Right lobe of liver (tissue), 6 donors: ENCODE results near the gene APBB1IP. TPM values are rescaled to one million over a fixed set of nuclear protein-coding genes. Genes with fewer than 3 reads are reported as not detected.
A peak's percentile ranks its signal among the peaks of the same experiment; 100 is the strongest.

ENCODE experiments used
- ATAC-seq, 4 donors: fragments of 200-7000 bp; cut with Tn5 transposase; one replicate each; pipeline ENCODE4 v1.9.1; 2020; ENCODE audit warnings: mild to moderate bottlenecking in 4 of 4, moderate library complexity in 4 of 4
- DNase-seq, 3 donors: peaks; one replicate each; pipeline ENCODE4 v3.0.0-alpha.2; 2020
- H3K27ac ChIP-seq, 3 donors: fragments of 200-600 bp; one replicate each; pipeline ENCODE4 v1.8.0; 2022
- H3K27me3 ChIP-seq, 2 donors: fragments of 200-600 bp; one replicate each; pipeline ENCODE4 v1.8.0; 2022
- H3K36me3 ChIP-seq, 4 donors: fragments of 200-600 bp; sonication (generic) in 1 of 4; one replicate each; pipeline versions ENCODE4 v1.5.1 to v1.8.0; 2017 to 2022; ENCODE audit warnings: control low read depth in 1 of 4
- H3K4me1 ChIP-seq, 4 donors: fragments of 200-600 bp; sonication (generic) in 1 of 4; one replicate each; pipeline versions ENCODE4 v1.5.1 to v1.8.0; 2017 to 2022; ENCODE audit warnings: control low read depth in 1 of 4
- H3K4me3 ChIP-seq, 3 donors: fragments of 200-600 bp; one replicate each; pipeline ENCODE4 v1.8.0; 2022
- H3K9me3 ChIP-seq, 4 donors: fragments of 200-600 bp; sonication (generic) in 1 of 4; one replicate each; pipeline versions ENCODE4 v1.5.1 to v1.8.0; 2017 to 2022; ENCODE audit warnings: control low read depth in 1 of 4
- POLR2A ChIP-seq: fragments of 450-650 bp; IDR thresholded peaks from one replicate; pipeline ENCODE4 v1.6.1; 2017; ENCODE audit warnings: antibody characterized with exemption, mild to moderate bottlenecking
- WGBS: methylation state at CpG from one replicate; pipeline ENCODE4 v1.1.6; 2018; ENCODE audit warnings: low coverage, low lambda C conversion rate; ENCODE audit not compliant: insufficient coverage; ENCODE audit errors: missing lambda C conversion rate; 5-methylcytosine and 5-hydroxymethylcytosine counted together
- intact Hi-C, 2 donors: fragments of 100-400 bp; cut with DNase I; formaldehyde crosslinking; loops; one replicate each; pipeline versions ENCODE4 v1.11.2 to v1.14.1; 2022
- total RNA-seq, 6 experiments: library from RNA; depleted of rRNA in 2 of 6; stranded (reverse); fragments of >200 nt in 2 of 6; fragmentation: NEBNext Ultra II Directional in 3 of 6; extraction: Animal tissue kit (Norgen Biotek cat#: 25700) in 3 of 6; gene quantifications; one replicate each; pipeline versions ENCODE4 v1.1.0 to v1.2.4, GENCODE V29; 2016 to 2023
- TF ChIP-seq, protein P1 (sequence below), 4 donors: fragments of 200-600 bp in 3 of 4; fragments of 450-650 bp in 1 of 4; IDR thresholded peaks; one replicate each; pipeline versions ENCODE4 v1.5.1 to v1.8.0; 2016 to 2022; ENCODE audit warnings: antibody characterized with exemption in 4 of 4, mild to moderate bottlenecking in 2 of 4
- donor health status: DM: no; HTN: yes; CAD: no.
- donor health status: DM: no; HTN: no; CAD: no.
- donor health status: DM: no; HTN: no; CAD: no.
- donor health status: DM: no; HTN: yes; CAD: no.
- donor health status: DM: no; HTN: yes; CAD: no.

APBB1IP gene
- total RNA-seq, 6 experiments from 2014 or later, result 13.0 to 50.7 (median 16.5) TPM

- H3K9me3 ChIP-seq, result no peaks in the 10 kb centered on the region
- intact Hi-C loops, result no loop called here
- H3K4me3 ChIP-seq, result peak overlapping the region; percentile 61 to 68 (median 68)
- no peak for DNase-seq
- H3K36me3 ChIP-seq, result no peaks in the 10 kb centered on the region
- no peaks in the 10 kb centered on the region for H3K27me3 ChIP-seq
- ATAC-seq, result no peak
- 13% methylated on average over 14 of the region's 14 CpGs for WGBS
- peak overlapping the region; percentile 74 to 96 (median 96) for H3K27ac ChIP-seq
- TF ChIP-seq, protein P1, sequence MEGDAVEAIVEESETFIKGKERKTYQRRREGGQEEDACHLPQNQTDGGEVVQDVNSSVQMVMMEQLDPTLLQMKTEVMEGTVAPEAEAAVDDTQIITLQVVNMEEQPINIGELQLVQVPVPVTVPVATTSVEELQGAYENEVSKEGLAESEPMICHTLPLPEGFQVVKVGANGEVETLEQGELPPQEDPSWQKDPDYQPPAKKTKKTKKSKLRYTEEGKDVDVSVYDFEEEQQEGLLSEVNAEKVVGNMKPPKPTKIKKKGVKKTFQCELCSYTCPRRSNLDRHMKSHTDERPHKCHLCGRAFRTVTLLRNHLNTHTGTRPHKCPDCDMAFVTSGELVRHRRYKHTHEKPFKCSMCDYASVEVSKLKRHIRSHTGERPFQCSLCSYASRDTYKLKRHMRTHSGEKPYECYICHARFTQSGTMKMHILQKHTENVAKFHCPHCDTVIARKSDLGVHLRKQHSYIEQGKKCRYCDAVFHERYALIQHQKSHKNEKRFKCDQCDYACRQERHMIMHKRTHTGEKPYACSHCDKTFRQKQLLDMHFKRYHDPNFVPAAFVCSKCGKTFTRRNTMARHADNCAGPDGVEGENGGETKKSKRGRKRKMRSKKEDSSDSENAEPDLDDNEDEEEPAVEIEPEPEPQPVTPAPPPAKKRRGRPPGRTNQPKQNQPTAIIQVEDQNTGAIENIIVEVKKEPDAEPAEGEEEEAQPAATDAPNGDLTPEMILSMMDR (IDR thresholded peaks at IDR 0.05), result no peak
- no peak for TF ChIP-seq POLR2A
- peaks cover 0 to 43% (median 9%) of the 10 kb centered on the region in 4 donors for H3K4me1 ChIP-seq
Observed at GRCh38 chr10:26439406-26440087, 1.4 kb downstream of the APBB1IP start.

DNA sequence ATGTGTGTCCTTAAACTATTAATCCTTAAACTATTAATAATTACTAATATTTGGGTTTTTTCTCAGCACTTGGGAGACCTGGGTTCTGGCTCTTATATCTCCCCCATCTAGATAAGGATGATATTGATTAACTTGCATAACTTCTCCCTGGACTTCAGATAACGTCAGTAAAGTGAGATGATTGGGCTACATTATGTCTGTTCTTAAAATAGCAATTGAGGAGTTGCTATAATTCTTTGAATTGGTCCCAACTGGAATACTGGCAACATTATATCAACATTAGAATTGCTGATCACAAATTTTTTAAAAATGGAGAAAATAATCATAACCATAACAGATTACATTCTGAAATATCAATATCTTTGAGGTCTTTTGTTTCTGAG is 1.9 kb downstream of the APBB1IP start:
- Histone ChIP-seq H3K4me3 (peak overlapping the region; percentile 61 to 68 (median 68)), H3K27me3 (no peaks in the 10 kb centered on the region), H3K9me3 (no peaks in the 10 kb centered on the region), H3K36me3 (no peaks in the 10 kb centered on the region), H3K27ac (peak overlapping the region; percentile 74 to 96 (median 96)), H3K4me1 (peaks cover 0 to 49% (median 9%) of the 10 kb centered on the region in 4 donors)
- peak in 1 of 4 donors; percentile 3 for ATAC-seq
- no peak for DNase-seq
- intact Hi-C loops, result no loop called here
- no peak for TF ChIP-seq POLR2A
- TF ChIP-seq, protein P1 (IDR thresholded peaks at IDR 0.05), result no peak
- 5% methylated on average over 1 of the region's 1 CpG for WGBS

DNA sequence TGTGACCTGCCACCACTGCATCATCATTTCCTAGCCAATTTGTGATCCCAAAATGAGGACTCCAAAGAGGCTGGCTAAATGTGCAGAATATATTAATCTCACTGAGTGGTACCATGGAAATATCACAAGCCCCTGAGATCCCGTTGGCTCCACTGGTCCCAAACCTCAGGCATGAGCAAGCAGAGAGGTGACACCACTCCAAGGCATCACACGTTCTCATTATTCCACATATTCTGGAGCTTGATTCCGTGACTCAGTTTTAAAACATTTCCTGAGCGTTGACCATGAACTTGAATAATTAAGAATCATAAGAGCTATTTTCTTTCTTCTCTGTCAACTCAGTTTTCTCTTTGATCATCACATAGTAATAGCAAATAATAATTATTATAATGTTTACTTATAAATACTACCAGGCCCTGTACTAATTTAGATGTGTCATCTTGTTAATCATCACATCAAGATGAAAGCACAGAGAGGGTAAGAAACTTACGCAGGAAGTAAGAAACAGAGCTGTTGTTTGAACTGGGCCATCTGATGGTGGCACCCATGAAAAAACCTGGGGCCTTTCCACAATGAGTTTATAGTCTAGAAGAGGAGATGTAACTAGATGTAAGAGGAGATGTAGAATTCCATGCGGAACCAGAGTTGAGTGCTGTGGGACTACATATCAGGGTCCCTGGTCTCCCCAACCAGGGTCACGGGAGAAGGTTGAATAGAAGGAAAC is 3.5 kb downstream of the APBB1IP start:
- TF ChIP-seq, protein P1 (IDR thresholded peaks at IDR 0.05), result no peak
- TF ChIP-seq POLR2A, result no peak
- Histone ChIP-seq H3K4me3 (no peak overlapping the region), H3K27me3 (no peaks in the 10 kb centered on the region), H3K27ac (no peak overlapping the region), H3K4me1 (peaks cover 0 to 51% (median 5%) of the 10 kb centered on the region in 4 donors), H3K9me3 (no peaks in the 10 kb centered on the region), H3K36me3 (no peaks in the 10 kb centered on the region)
- WGBS, result 77% methylated on average over 7 of the region's 7 CpGs
- intact Hi-C loops, result no loop called here
- no peak for ATAC-seq
- no peak for DNase-seq

GRCh38 chr10:26445411-26446031 is 7.4 kb downstream of the APBB1IP start:
- TF ChIP-seq POLR2A, result no peak
- TF ChIP-seq, protein P1 (IDR thresholded peaks at IDR 0.05), result peak in 1 of 4 donors; percentile 11
- Histone ChIP-seq H3K4me1 (peaks cover 0 to 36% (median 0%) of the 10 kb centered on the region in 4 donors), H3K27ac (peak overlapping the region in 1 of 3 donors; percentile 16), H3K9me3 (no peaks in the 10 kb centered on the region), H3K27me3 (no peaks in the 10 kb centered on the region), H3K36me3 (no peaks in the 10 kb centered on the region), H3K4me3 (no peak overlapping the region)
- peak in 3 of 4 donors; percentile 45 to 67 (median 64) for ATAC-seq
- 59% methylated on average over 8 of the region's 8 CpGs for WGBS
- DNase-seq, result no peak
- intact Hi-C loops, result no loop called here
